Fibroblast of the aortic adventitia (primary cell): ENCODE results near the gene RAB1A. TPM values are rescaled to one million over a fixed set of nuclear protein-coding genes. Genes with fewer than 3 reads are reported as not detected.

Source experiments
- DNase-seq: peaks from one replicate; pipeline ENCODE4 v3.0.0-alpha.2; 2010; ENCODE audit warnings: low read depth
- H3K4me3 ChIP-seq: 2 replicates; pipeline ENCODE4 v1.5.1; 2011; ENCODE audit warnings: low read depth, mild to moderate bottlenecking, control low read depth, low read length, moderate library complexity
- total RNA-seq: library from RNA; depleted of rRNA; stranded (reverse); fragments of >200 nt; gene quantifications from 2 replicates; pipeline ENCODE4 v1.2.3, GENCODE V29; 2012; ENCODE audit warnings: low replicate concordance
- TF ChIP-seq, protein P1 (sequence below): IDR thresholded peaks from 2 replicates; pipeline ENCODE4 v1.5.1; 2011; ENCODE audit warnings: mild to moderate bottlenecking, low read length, control low read depth, inconsistent platforms; ENCODE audit not compliant: insufficient read depth

Gene RAB1A
- total RNA-seq, 1 donor = 80.7 TPM

DNA sequence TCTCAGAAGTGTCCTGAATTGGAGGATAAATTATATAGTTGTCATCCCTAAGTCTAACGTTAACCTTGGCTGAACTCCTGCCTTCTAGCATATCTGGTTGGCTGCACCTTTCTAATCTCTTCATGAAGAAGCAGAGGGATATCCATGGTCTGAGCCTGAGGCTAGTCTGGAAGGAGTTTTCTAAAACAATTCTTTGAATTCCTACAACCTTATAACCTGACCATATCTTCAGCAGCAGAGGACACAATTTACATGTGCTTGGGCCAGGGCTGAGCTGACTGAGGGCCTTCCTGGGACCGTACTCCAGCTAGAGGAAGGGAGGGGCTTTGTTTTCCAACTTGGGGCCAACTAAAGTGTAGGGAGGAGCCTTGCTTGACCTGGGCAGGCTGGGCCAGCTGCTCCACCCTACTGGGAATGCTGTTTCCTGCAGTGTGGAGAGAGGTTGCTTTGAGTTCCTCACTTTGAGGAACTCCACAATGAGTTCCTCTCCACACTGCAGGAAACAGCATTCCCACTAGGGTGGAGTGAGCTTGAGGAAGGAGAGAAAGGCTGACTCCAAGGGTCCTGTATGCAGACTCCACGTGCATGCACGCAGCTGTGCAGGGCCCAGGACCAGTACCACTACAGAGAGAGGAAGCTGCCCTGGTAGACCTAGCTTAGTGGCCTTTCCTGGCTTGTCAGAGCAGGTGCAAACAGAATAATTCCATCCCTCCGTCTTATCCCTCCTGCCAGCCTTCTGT lies 54.1 kb downstream of the RAB1A start:
- TF ChIP-seq, protein P1, sequence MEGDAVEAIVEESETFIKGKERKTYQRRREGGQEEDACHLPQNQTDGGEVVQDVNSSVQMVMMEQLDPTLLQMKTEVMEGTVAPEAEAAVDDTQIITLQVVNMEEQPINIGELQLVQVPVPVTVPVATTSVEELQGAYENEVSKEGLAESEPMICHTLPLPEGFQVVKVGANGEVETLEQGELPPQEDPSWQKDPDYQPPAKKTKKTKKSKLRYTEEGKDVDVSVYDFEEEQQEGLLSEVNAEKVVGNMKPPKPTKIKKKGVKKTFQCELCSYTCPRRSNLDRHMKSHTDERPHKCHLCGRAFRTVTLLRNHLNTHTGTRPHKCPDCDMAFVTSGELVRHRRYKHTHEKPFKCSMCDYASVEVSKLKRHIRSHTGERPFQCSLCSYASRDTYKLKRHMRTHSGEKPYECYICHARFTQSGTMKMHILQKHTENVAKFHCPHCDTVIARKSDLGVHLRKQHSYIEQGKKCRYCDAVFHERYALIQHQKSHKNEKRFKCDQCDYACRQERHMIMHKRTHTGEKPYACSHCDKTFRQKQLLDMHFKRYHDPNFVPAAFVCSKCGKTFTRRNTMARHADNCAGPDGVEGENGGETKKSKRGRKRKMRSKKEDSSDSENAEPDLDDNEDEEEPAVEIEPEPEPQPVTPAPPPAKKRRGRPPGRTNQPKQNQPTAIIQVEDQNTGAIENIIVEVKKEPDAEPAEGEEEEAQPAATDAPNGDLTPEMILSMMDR = no peak
- peak; percentile 43 for DNase-seq
- no peak overlapping the region for H3K4me3 ChIP-seq

DNA sequence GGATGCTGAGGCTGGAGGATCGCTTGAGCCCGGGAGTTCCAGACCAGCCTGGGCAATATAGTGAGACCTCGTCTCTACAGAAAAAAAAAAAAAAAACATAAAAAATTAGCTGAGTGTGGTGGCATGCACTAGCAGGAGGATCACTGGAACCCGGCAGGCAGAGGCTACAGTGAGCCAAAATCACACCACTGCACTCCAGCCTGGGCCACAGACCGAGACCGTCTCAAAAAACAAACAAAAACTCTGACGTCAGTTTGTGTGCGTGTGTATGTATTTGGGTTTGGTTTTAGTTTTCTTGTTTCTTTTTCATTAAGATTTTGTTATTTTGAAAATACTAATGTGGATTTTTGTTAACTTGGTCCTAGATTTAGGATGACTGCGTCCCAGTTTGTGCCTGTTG lies 54.7 kb downstream of the RAB1A start:
- TF ChIP-seq, protein P1 = no peak
- DNase-seq = peak; percentile 23

DNA sequence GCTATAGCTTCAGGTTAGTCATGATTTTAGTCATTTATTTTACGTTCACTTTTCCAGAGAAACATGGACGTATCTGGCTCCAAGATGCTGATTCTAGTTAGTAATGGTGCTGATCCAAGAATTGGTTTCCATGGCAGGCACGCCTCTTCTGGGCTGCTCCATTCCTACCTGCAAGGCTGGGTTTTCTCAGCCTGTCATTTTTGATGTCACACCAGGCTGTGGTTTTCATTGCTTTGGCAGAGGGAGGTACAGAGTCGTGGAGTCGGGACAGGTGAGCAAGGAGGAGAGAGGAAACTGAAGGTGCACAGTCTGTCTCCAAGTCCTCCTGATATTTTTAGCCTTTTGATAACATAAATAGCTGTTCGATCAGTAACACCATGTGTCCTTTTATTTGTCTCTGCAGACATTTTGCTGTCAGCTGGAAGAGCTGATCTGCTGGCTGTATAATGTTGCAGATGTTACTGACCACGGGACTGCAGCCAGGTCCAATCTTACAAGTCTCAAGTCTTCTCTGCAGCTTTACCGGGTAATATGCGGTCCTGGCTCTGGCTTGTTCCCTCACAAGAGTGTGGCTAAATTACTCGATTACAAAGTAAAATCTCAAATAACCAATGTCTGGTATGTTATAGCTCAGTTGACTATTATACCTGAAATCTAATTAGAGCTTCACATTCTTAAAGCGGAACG lies 55.9 kb downstream of the RAB1A start:
- TF ChIP-seq, protein P1 = no peak
- no peak overlapping the region for H3K4me3 ChIP-seq
- no peak for DNase-seq

More for the DNA sequence above, 54.7 kb downstream of the RAB1A start:
- no peak overlapping the region for H3K4me3 ChIP-seq

- no peak for DNase-seq
- no peak overlapping the region for H3K4me3 ChIP-seq
- TF ChIP-seq, protein P1 = no peak
Observed at GRCh38 chr2:65072181-65072970, 57.5 kb downstream of the RAB1A start.

GRCh38 chr2:65071499-65072180 lies 58.3 kb downstream of the RAB1A start:
- no peak for DNase-seq
- TF ChIP-seq, protein P1 = peak; percentile 46
- no peak overlapping the region for H3K4me3 ChIP-seq

DNA sequence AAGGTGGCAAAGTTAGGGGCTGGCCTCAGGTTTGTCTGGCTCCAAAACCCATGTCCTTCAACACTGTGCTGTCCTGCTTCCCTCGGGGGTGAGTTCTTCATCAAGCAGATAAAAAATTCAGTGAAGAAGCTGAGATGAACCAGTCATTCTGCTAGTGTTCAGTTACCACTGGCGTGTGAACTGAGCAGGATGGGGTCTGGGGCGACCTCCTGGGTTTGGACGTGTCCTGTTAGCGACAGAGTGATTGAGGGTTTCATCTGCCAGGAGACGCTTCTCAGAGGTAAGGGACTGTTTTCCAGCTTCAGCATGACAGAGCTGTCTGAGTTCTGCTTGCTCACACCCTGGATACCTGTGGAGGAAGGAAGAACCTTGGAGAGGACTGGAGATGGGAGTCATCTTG lies 59.0 kb downstream of the RAB1A start:
- TF ChIP-seq, protein P1 = no peak
- no peak overlapping the region for H3K4me3 ChIP-seq
- DNase-seq = no peak
